Measurements from ENCODE around the gene PTPRS. TPM values are rescaled to one million over a fixed set of nuclear protein-coding genes. Genes with fewer than 3 reads are reported as not detected.

PTPRS gene
- total and polyA plus RNA-seq, 9 of the 15 experiments (the other 6 are each of a cell fraction or from before 2014, with no cell fraction given), result 1.1 to 49.4 (median 14.1) TPM

- no peak for TF ChIP-seq ZNF512 (tag; IDR thresholded peaks at IDR 0.05)
- TF ChIP-seq SP2 (IDR thresholded peaks at IDR 0.05; ENCODE audit: extremely low read depth, low read depth, low read length, poor library complexity, severe bottlenecking), result no peak
- TF ChIP-seq NFRKB (IDR thresholded peaks at IDR 0.05; ENCODE audit: low read depth), result no peak
- TF ChIP-seq ZNF592 (IDR thresholded peaks at IDR 0.05), result no peak
- no peak for TF ChIP-seq HMBOX1 (IDR thresholded peaks at IDR 0.05)
- no peak for TF ChIP-seq ZNF133 (CRISPR knock-in tag; IDR thresholded peaks at IDR 0.05)
- peak; percentile 54 to 71; a peak in 3 of 4 replicates for TF ChIP-seq KDM1A (IDR thresholded peaks at IDR 0.05)
- TF ChIP-seq ZNF57 (CRISPR knock-in tag; IDR thresholded peaks at IDR 0.05), result 0 out of 2 replicates have a peak, but pooled peaks have one; percentile 41
- TF ChIP-seq FOXM1 (IDR thresholded peaks at IDR 0.05; ENCODE audit: low read depth), result no peak
- no peak for TF ChIP-seq FOXM1 (CRISPR knock-in tag; IDR thresholded peaks at IDR 0.05; ENCODE audit: low read depth)
- peak; percentile 72 for TF ChIP-seq ZNF143 (CRISPR knock-in tag; IDR thresholded peaks at IDR 0.05)
- TF ChIP-seq MTA1 (IDR thresholded peaks at IDR 0.05; ENCODE audit: borderline replicate concordance), result no peak
- TF ChIP-seq ZNF253 (CRISPR knock-in tag; conservative IDR thresholded peaks at IDR 0.05), result peak; percentile 74; the same call in 1 of the 2 replicates
- no peak for TF ChIP-seq MCM3 (IDR thresholded peaks at IDR 0.05)
- TF ChIP-seq OTX1 (CRISPR knock-in tag; IDR thresholded peaks at IDR 0.05), result peak; percentile 84
- TF ChIP-seq POLR2H (tag; IDR thresholded peaks at IDR 0.05; ENCODE audit: low read depth), result no peak; the same call in 1 of the 2 replicates
- TF ChIP-seq ZNF174 (CRISPR knock-in tag; IDR thresholded peaks at IDR 0.05), result no peak
Measured at GRCh38 chr19:5308451-5309437, 31.9 kb downstream of the PTPRS start (continued).

Measured in K562 (cell line).